ENCODE measurements around the gene ONECUT3. TPM values are rescaled to one million over a fixed set of nuclear protein-coding genes. Genes with fewer than 3 reads are reported as not detected.

The ONECUT3 gene
- total and polyA plus RNA-seq, 9 of the 15 experiments (the other 6 are each of a cell fraction or from before 2014, with no cell fraction given), result not detected

DNA sequence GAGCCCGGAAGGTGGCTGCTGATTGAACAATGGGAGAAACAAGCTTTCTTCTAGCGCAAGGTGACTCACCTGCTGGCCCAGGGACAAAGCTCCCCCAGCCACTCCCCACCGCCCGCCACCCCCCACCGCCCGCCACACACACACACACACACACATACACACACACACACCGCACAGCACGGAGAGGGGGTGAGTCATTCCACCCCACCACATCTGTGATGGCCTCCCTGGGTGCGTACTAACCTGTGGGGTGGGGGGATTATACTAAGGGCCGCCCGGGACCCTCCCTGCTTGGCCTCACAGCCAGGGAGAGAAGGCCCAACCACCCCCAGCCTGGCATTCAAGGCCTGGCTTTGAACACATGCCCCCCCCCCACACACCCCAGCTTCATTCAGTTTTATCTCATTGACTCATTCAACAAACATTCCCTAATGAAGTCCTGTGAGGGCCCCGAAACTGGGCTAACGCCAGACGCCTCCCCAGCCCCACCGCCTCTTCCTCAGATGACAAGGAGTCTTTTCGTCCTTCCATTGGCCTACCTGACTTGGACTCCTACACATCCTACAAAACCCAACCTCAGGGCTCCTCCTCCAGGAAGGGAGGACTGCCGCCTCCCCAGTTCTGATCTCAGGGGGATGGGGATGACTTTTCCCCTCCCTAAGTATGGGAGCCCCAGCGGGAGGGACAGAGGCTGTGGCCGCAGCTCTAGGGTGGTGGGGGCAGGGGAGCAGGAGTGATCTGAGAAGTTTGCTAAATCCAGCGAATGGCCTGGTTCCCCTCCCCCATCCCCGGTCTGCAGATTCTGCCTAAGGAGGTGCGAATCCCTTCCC is 5.8 kb upstream of the ONECUT3 start (continued):
- 0 out of 2 replicates have a peak, but pooled peaks have one; percentile 11 for TF ChIP-seq ZNF239 (CRISPR knock-in tag; IDR thresholded peaks at IDR 0.05)
- TF ChIP-seq GATAD2A (IDR thresholded peaks at IDR 0.05), result 0 out of 2 replicates have a peak, but pooled peaks have one; percentile 9
- TF ChIP-seq, protein P1, sequence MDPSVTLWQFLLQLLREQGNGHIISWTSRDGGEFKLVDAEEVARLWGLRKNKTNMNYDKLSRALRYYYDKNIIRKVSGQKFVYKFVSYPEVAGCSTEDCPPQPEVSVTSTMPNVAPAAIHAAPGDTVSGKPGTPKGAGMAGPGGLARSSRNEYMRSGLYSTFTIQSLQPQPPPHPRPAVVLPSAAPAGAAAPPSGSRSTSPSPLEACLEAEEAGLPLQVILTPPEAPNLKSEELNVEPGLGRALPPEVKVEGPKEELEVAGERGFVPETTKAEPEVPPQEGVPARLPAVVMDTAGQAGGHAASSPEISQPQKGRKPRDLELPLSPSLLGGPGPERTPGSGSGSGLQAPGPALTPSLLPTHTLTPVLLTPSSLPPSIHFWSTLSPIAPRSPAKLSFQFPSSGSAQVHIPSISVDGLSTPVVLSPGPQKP (CRISPR knock-in tag; IDR thresholded peaks at IDR 0.05), result no peak
- TF ChIP-seq CREM (IDR thresholded peaks at IDR 0.05; ENCODE audit: low read depth), result peak; percentile 71
- no peak for TF ChIP-seq BRCA1 (IDR thresholded peaks at IDR 0.05)
- no peak for TF ChIP-seq BRCA1 (CRISPR knock-in tag; IDR thresholded peaks at IDR 0.05)
- TF ChIP-seq ELF2 (CRISPR knock-in tag; IDR thresholded peaks at IDR 0.05), result no peak
- TF ChIP-seq SRF (CRISPR knock-in tag; IDR thresholded peaks at IDR 0.05), result no peak
- no peak for TF ChIP-seq COPS2 (conservative IDR thresholded peaks at IDR 0.05)
- 0 out of 2 replicates have a peak, but pooled peaks have one; percentile 34 for TF ChIP-seq XRCC5 (IDR thresholded peaks at IDR 0.05; ENCODE audit: low read depth, low read length)
- TF ChIP-seq, protein P2, sequence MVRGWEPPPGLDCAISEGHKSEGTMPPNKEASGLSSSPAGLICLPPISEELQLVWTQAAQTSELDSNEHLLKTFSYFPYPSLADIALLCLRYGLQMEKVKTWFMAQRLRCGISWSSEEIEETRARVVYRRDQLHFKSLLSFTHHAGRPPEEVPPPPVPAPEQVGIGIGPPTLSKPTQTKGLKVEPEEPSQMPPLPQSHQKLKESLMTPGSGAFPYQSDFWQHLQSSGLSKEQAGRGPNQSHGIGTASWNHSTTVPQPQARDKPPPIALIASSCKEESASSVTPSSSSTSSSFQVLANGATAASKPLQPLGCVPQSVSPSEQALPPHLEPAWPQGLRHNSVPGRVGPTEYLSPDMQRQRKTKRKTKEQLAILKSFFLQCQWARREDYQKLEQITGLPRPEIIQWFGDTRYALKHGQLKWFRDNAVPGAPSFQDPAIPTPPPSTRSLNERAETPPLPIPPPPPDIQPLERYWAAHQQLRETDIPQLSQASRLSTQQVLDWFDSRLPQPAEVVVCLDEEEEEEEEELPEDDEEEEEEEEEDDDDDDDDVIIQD (CRISPR knock-in tag; IDR thresholded peaks at IDR 0.05), result no peak
- TF ChIP-seq NR2F6 (CRISPR knock-in tag; IDR thresholded peaks at IDR 0.05), result no peak
- TF ChIP-seq ZNF79 (CRISPR knock-in tag; IDR thresholded peaks at IDR 0.05; ENCODE audit: low read depth), result no peak
- no peak for TF ChIP-seq ILK (tag; IDR thresholded peaks at IDR 0.05; ENCODE audit: borderline replicate concordance, low read depth)
- TF ChIP-seq, protein P3, sequence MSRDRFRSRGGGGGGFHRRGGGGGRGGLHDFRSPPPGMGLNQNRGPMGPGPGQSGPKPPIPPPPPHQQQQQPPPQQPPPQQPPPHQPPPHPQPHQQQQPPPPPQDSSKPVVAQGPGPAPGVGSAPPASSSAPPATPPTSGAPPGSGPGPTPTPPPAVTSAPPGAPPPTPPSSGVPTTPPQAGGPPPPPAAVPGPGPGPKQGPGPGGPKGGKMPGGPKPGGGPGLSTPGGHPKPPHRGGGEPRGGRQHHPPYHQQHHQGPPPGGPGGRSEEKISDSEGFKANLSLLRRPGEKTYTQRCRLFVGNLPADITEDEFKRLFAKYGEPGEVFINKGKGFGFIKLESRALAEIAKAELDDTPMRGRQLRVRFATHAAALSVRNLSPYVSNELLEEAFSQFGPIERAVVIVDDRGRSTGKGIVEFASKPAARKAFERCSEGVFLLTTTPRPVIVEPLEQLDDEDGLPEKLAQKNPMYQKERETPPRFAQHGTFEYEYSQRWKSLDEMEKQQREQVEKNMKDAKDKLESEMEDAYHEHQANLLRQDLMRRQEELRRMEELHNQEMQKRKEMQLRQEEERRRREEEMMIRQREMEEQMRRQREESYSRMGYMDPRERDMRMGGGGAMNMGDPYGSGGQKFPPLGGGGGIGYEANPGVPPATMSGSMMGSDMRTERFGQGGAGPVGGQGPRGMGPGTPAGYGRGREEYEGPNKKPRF (IDR thresholded peaks at IDR 0.05; ENCODE audit: low read depth, low read length), result no peak
- TF ChIP-seq DIDO1 (tag; IDR thresholded peaks at IDR 0.05; ENCODE audit: low read depth), result no peak
- TF ChIP-seq, protein P4, sequence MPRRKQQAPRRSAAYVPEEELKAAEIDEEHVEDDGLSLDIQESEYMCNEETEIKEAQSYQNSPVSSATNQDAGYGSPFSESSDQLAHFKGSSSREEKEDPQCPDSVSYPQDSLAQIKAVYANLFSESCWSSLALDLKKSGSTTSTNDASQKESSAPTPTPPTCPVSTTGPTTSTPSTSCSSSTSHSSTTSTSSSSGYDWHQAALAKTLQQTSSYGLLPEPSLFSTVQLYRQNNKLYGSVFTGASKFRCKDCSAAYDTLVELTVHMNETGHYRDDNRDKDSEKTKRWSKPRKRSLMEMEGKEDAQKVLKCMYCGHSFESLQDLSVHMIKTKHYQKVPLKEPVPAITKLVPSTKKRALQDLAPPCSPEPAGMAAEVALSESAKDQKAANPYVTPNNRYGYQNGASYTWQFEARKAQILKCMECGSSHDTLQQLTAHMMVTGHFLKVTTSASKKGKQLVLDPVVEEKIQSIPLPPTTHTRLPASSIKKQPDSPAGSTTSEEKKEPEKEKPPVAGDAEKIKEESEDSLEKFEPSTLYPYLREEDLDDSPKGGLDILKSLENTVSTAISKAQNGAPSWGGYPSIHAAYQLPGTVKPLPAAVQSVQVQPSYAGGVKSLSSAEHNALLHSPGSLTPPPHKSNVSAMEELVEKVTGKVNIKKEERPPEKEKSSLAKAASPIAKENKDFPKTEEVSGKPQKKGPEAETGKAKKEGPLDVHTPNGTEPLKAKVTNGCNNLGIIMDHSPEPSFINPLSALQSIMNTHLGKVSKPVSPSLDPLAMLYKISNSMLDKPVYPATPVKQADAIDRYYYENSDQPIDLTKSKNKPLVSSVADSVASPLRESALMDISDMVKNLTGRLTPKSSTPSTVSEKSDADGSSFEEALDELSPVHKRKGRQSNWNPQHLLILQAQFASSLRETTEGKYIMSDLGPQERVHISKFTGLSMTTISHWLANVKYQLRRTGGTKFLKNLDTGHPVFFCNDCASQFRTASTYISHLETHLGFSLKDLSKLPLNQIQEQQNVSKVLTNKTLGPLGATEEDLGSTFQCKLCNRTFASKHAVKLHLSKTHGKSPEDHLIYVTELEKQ (CRISPR knock-in tag; IDR thresholded peaks at IDR 0.05), result no peak
- TF ChIP-seq, protein P5, sequence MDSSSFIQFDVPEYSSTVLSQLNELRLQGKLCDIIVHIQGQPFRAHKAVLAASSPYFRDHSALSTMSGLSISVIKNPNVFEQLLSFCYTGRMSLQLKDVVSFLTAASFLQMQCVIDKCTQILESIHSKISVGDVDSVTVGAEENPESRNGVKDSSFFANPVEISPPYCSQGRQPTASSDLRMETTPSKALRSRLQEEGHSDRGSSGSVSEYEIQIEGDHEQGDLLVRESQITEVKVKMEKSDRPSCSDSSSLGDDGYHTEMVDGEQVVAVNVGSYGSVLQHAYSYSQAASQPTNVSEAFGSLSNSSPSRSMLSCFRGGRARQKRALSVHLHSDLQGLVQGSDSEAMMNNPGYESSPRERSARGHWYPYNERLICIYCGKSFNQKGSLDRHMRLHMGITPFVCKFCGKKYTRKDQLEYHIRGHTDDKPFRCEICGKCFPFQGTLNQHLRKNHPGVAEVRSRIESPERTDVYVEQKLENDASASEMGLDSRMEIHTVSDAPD (CRISPR knock-in tag; IDR thresholded peaks at IDR 0.05), result no peak
